Smooth muscle cell (in vitro differentiated cells): ENCODE measurements around the gene RNH1. TPM values are rescaled to one million over a fixed set of nuclear protein-coding genes. Genes with fewer than 3 reads are reported as not detected.
A peak's percentile ranks its signal among the peaks of the same experiment; 100 is the strongest.

ENCODE experiments used
- DNase-seq: peaks from one replicate; lab custom pipeline; 2025; ENCODE audit not compliant: unreplicated experiment; lab: John Stamatoyannopoulos, UW
- H2AFZ ChIP-seq: fragments of 200-600 bp; sonication (generic); 2 replicates; pipeline ENCODE4 v1.6.0; 2016; ENCODE audit warnings: antibody characterized with exemption, low read depth, mild to moderate bottlenecking
- H3F3A ChIP-seq: fragments of 200-600 bp; sonication (generic); 2 replicates; pipeline ENCODE4 v1.6.0; 2017; ENCODE audit warnings: antibody characterized with exemption, low read depth
- H3K27ac ChIP-seq: fragments of 200-600 bp; sonication (generic); 2 replicates; pipeline ENCODE4 v1.5.1; 2016; ENCODE audit warnings: low read depth, mild to moderate bottlenecking
- H3K27me3 ChIP-seq: fragments of 200-600 bp; sonication (generic); 2 replicates; pipeline ENCODE4 v1.6.1; 2016; ENCODE audit warnings: low read depth, mild to moderate bottlenecking
- H3K36me3 ChIP-seq: fragments of 200-600 bp; sonication (generic); 2 replicates; pipeline ENCODE4 v1.5.1; 2016; ENCODE audit warnings: low read depth
- H3K4me1 ChIP-seq: fragments of 200-600 bp; sonication (generic); 2 replicates; pipeline ENCODE4 v1.5.1; 2016; ENCODE audit warnings: low read depth
- H3K4me2 ChIP-seq: fragments of 200-600 bp; sonication (generic); 2 replicates; pipeline ENCODE4 v1.6.0; 2016; ENCODE audit warnings: mild to moderate bottlenecking
- H3K4me3 ChIP-seq: fragments of 200-600 bp; sonication (generic); 2 replicates; pipeline ENCODE4 v1.5.1; 2016; ENCODE audit warnings: mild to moderate bottlenecking
- H3K79me2 ChIP-seq: fragments of 200-600 bp; sonication (generic); 2 replicates; pipeline ENCODE4 v1.6.0; 2016; ENCODE audit warnings: low read depth, mild to moderate bottlenecking
- H3K9ac ChIP-seq: fragments of 200-600 bp; sonication (generic); 2 replicates; pipeline ENCODE4 v1.6.0; 2016; ENCODE audit warnings: low read depth
- H3K9me3 ChIP-seq: fragments of 200-600 bp; sonication (generic); replicated peaks from 2 replicates; pipeline ENCODE4 v1.5.1; 2016; ENCODE audit warnings: low read depth
- H4K20me1 ChIP-seq: fragments of 200-600 bp; sonication (generic); 2 replicates; pipeline ENCODE4 v1.6.0; 2016; ENCODE audit warnings: low read depth
- CTCF ChIP-seq: fragments of 200-600 bp; sonication (generic); IDR thresholded peaks from 2 replicates; pipeline ENCODE4 v1.5.1; 2017; ENCODE audit warnings: borderline replicate concordance, mild to moderate bottlenecking, antibody characterized with exemption; ENCODE audit not compliant: insufficient read depth, poor library complexity, severe bottlenecking
- WGBS: methylation state at CpG from one replicate; pipeline ENCODE4 v1.1.7; 2016; ENCODE audit warnings: low lambda C conversion rate; 5-methylcytosine and 5-hydroxymethylcytosine counted together
- polyA plus RNA-seq: library from polyadenylated mRNA; unstranded; fragments of >200 nt; fragmentation: Nextera tagmentation; extraction: Ambion mirVana; gene quantifications from 2 replicates; pipeline ENCODE4 v1.2.1, GENCODE V29; 2016
- total RNA-seq: library from RNA; depleted of rRNA; stranded (reverse); fragments of >200 nt; gene quantifications from 2 replicates; pipeline ENCODE4 v1.2.3, GENCODE V29; 2014

The RNH1 gene
- total and polyA plus RNA-seq, 2 experiments from 2014 or later, result 91.3 to 243 TPM

DNA sequence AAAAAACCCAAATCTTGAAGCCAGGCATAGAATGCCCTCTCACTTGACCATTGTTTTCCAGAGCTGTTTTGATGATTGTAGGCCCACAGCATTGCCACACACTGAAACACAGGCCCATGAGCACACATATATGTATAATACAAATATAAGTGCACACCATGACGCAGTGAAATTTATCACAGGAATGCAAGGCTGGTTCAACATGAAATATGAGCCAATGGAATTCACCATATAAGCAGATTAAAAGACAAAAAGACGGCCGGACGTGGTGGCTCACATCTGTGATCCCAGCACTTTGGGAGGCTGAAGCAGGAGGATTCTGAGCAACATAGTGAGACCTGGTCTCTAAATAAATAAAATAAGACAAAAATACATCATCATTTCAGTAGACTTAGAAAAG, 9.4 kb upstream of the RNH1 start:
- H3F3A ChIP-seq, result peaks cover 4% of the 10 kb centered on the region
- H3K27me3 ChIP-seq, result no peaks in the 10 kb centered on the region
- H3K4me1 ChIP-seq, result no peaks in the 10 kb centered on the region
- H3K9me3 ChIP-seq, result no peaks in the 10 kb centered on the region
- no peak overlapping the region for H2AFZ ChIP-seq
- H3K4me3 ChIP-seq, result no peak overlapping the region
- H3K79me2 ChIP-seq, result no peaks in the 10 kb centered on the region
- no peaks in the 10 kb centered on the region for H4K20me1 ChIP-seq
- WGBS, result 98% methylated on average over 4 of the region's 4 CpGs
- peak overlapping the region; percentile 83 for H3K27ac ChIP-seq
- no peak for TF ChIP-seq CTCF
- DNase-seq, result no peak
- no peaks in the 10 kb centered on the region for H3K36me3 ChIP-seq
- no peak overlapping the region for H3K9ac ChIP-seq
- no peak overlapping the region for H3K4me2 ChIP-seq

GRCh38 chr11:515131-515530, 8.1 kb upstream of the RNH1 start:
- H3K4me1 ChIP-seq, result no peaks in the 10 kb centered on the region
- H3K4me2 ChIP-seq, result no peak overlapping the region
- H3K4me3 ChIP-seq, result no peak overlapping the region
- no peaks in the 10 kb centered on the region for H3K27me3 ChIP-seq
- TF ChIP-seq CTCF, result no peak
- peaks cover 4% of the 10 kb centered on the region for H3F3A ChIP-seq
- no peaks in the 10 kb centered on the region for H3K36me3 ChIP-seq
- H4K20me1 ChIP-seq, result no peaks in the 10 kb centered on the region
- no peak overlapping the region for H3K9ac ChIP-seq
- H3K27ac ChIP-seq, result peak overlapping the region; percentile 83
- no peak for DNase-seq
- H3K9me3 ChIP-seq, result no peaks in the 10 kb centered on the region
- H3K79me2 ChIP-seq, result no peaks in the 10 kb centered on the region
- H2AFZ ChIP-seq, result no peak overlapping the region
- 88% methylated on average over 6 of the region's 6 CpGs for WGBS

GRCh38 chr11:514606-515005, 7.6 kb upstream of the RNH1 start:
- TF ChIP-seq CTCF, result no peak
- DNase-seq, result no peak
- Histone ChIP-seq H3K4me1 (no peaks in the 10 kb centered on the region), H3K9ac (no peak overlapping the region), H3K27ac (peak overlapping the region; percentile 83), H2AFZ (no peak overlapping the region), H3K4me3 (no peak overlapping the region), H3K79me2 (no peaks in the 10 kb centered on the region), H3K36me3 (no peaks in the 10 kb centered on the region), H3F3A (peaks cover 4% of the 10 kb centered on the region), H4K20me1 (no peaks in the 10 kb centered on the region), H3K9me3 (no peaks in the 10 kb centered on the region), H3K4me2 (no peak overlapping the region), H3K27me3 (no peaks in the 10 kb centered on the region)
- WGBS, result 94% methylated on average over 10 of the region's 10 CpGs

DNA sequence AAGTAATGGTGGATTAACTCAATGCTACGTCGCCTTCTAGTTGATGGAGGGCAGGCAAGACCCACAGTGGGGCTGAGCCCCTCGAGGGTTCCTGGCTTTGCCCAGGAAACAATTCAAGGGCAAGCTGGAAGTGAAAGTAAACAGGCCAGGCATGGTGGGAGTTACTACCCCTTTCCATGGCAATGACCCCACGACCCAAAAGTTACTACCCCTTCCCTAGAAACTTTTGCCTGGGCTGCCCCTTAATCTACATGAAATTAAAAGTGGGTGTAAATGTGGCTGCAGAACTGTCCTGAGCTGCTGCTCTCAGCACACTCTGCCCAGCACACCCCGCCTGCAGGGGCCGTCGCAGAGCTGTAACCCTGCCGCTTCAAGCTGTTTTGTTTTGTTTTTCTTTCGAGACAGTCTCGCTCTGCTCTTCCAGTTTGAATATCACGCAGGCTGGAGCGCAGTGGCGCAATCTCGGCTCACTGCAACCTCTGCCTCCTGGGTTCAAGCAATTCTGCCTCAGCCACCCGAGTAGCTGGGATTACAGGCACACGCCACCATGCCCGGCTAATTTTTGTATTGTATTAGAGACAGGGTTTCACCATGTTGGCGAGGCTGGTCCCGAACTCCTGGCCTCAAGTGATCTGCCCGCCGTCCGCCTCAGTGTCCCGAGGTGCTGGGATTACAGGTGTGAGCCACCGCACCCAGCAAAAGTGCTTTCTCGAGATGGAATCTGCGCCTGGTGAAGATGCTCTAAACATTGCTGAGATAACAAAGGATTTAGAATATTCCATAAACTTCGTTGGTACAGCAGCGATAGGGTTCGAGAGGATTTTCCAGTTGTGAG, 5.9 kb upstream of the RNH1 start:
- WGBS, result 96% methylated on average over 29 of the region's 29 CpGs

More for the DNA sequence above, 5.9 kb upstream of the RNH1 start:
- no peak overlapping the region for H3K4me2 ChIP-seq
- H3K79me2 ChIP-seq, result peaks cover 5% of the 10 kb centered on the region
- H3K4me3 ChIP-seq, result no peak overlapping the region
- H3K4me1 ChIP-seq, result no peaks in the 10 kb centered on the region
- peaks cover 4% of the 10 kb centered on the region for H3F3A ChIP-seq
- no peak for TF ChIP-seq CTCF
- H3K36me3 ChIP-seq, result no peaks in the 10 kb centered on the region
- no peaks in the 10 kb centered on the region for H3K27me3 ChIP-seq
- no peak overlapping the region for H3K9ac ChIP-seq
- H3K27ac ChIP-seq, result no peak overlapping the region
- H3K9me3 ChIP-seq, result no peaks in the 10 kb centered on the region
- H2AFZ ChIP-seq, result no peak overlapping the region
- peaks cover 3% of the 10 kb centered on the region for H4K20me1 ChIP-seq
- no peak for DNase-seq
